ENCODE data around the gene TUBA1C. TPM values are rescaled to one million over a fixed set of nuclear protein-coding genes. Genes with fewer than 3 reads are reported as not detected.

The TUBA1C gene
- total and polyA plus RNA-seq, 2 donors (not counting 1 experiment from before 2014, with no cell fraction given): 164 to 1,111 TPM

DNA sequence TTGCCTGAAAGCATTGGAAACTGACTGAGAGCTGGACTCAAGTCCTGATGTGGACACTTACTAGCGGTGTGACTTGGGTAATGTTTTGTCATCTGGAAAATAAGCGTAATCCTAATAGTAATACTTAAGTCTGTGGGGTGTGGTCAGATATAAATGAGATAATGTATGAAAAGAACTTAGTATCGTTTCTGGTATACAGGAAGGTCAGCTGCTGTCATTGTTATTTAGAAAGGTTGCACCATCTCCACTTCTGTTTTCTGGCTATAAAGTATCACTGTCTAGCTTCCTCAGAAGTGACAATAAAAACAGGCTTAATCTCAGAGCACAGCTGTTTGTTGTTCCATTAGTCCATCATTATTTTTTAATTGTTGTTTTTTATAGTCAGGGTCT lies 34.1 kb upstream of the TUBA1C start:
- DNase-seq (ENCODE audit: low read depth in 2 of 2): no peak
- no peaks in the 10 kb centered on the region for H3K9me3 ChIP-seq (ENCODE audit: control insufficient read depth, insufficient read depth, low read depth, low read length)
- H3K9ac ChIP-seq (ENCODE audit: insufficient read depth, low read length): no peak overlapping the region
- H3K27me3 ChIP-seq (ENCODE audit: control insufficient read depth, insufficient read depth, low read length): no peaks in the 10 kb centered on the region
- no peaks in the 10 kb centered on the region for H4K20me1 ChIP-seq (ENCODE audit: control insufficient read depth, extremely low read depth, insufficient read depth, low read length)
- H3K4me3 ChIP-seq (replicated peaks in 1 of 4; ENCODE audit: control extremely low read depth in 1 of 4, insufficient read depth in 1 of 4, low read depth in 3 of 4, low read length in 4 of 4): no peak overlapping the region
- no peak overlapping the region for H3K27ac ChIP-seq (ENCODE audit: insufficient read depth, low read length)
- H3K4me2 ChIP-seq (ENCODE audit: extremely low read depth, insufficient read depth, low read length): no peak overlapping the region
- H3K4me1 ChIP-seq (ENCODE audit: control insufficient read depth, extremely low read depth, insufficient read depth, low read length): peaks cover 16% of the 10 kb centered on the region
- H3K79me2 ChIP-seq (ENCODE audit: control insufficient read depth, insufficient read depth, low read length): no peaks in the 10 kb centered on the region
- TF ChIP-seq, protein P1, sequence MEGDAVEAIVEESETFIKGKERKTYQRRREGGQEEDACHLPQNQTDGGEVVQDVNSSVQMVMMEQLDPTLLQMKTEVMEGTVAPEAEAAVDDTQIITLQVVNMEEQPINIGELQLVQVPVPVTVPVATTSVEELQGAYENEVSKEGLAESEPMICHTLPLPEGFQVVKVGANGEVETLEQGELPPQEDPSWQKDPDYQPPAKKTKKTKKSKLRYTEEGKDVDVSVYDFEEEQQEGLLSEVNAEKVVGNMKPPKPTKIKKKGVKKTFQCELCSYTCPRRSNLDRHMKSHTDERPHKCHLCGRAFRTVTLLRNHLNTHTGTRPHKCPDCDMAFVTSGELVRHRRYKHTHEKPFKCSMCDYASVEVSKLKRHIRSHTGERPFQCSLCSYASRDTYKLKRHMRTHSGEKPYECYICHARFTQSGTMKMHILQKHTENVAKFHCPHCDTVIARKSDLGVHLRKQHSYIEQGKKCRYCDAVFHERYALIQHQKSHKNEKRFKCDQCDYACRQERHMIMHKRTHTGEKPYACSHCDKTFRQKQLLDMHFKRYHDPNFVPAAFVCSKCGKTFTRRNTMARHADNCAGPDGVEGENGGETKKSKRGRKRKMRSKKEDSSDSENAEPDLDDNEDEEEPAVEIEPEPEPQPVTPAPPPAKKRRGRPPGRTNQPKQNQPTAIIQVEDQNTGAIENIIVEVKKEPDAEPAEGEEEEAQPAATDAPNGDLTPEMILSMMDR (conservative IDR thresholded peaks at IDR 0.05 in 1 of 2, IDR thresholded peaks at IDR 0.05 in 1 of 2; ENCODE audit: low read depth in 1 of 2, low read length in 2 of 2): no peak
- TF ChIP-seq EZH2 (IDR thresholded peaks at IDR 0.05; ENCODE audit: low read length, missing control alignments): no peak
- no peaks in the 10 kb centered on the region for H3K36me3 ChIP-seq (ENCODE audit: control insufficient read depth, insufficient read depth, low read length)
- H2AFZ ChIP-seq (ENCODE audit: low read length): no peak overlapping the region

DNA sequence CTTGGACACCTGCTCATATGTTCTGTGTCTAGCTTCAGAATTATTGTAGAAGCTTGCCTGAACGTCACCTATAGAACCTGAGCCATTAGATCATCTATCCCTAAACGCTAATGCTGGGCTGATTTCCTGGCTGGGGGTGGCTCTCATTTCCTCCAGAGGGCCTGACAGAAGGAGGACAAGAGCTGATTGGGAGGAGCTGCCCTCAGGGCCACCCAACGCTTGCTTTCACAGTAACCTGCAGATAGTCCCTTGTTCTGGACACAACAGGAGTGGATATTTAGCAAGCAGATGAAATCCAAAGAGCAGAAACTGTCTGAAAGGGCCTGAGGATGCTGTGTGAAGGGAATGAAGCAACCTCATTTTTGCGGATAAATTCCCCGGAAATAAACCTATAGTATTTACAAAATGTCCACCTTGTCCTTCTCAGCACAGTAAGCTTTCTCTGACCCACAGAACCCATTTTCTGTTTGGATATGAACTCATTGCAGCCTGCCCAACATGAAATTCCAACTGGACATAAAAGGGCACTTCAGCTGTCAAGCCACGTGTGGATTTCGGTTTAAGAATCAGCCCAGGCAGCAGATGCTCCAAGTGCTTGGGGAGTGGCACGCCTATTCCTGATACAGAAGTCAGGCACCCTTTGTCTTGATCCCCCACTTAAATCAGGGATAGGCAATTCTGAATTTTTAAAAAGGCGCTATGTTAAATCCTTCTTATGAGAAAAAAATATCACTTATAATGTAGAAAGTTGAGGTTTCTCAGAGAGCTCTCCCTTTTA lies 32.8 kb upstream of the TUBA1C start:
- Histone ChIP-seq H3K9ac (ENCODE audit: insufficient read depth, low read length) (no peak overlapping the region), H2AFZ (ENCODE audit: low read length) (peak overlapping the region; percentile 37), H3K4me1 (ENCODE audit: control insufficient read depth, extremely low read depth, insufficient read depth, low read length) (peaks cover 15% of the 10 kb centered on the region), H3K79me2 (ENCODE audit: control insufficient read depth, insufficient read depth, low read length) (no peaks in the 10 kb centered on the region), H3K36me3 (ENCODE audit: control insufficient read depth, insufficient read depth, low read length) (no peaks in the 10 kb centered on the region), H3K4me2 (ENCODE audit: extremely low read depth, insufficient read depth, low read length) (peak overlapping the region; percentile 91), H3K4me3 (replicated peaks in 1 of 4; ENCODE audit: control extremely low read depth in 1 of 4, insufficient read depth in 1 of 4, low read depth in 3 of 4, low read length in 4 of 4) (peak overlapping the region in 1 of 4 experiments; percentile 44), H3K27me3 (ENCODE audit: control insufficient read depth, insufficient read depth, low read length) (no peaks in the 10 kb centered on the region), H3K9me3 (ENCODE audit: control insufficient read depth, insufficient read depth, low read depth, low read length) (no peaks in the 10 kb centered on the region), H3K27ac (ENCODE audit: insufficient read depth, low read length) (peak overlapping the region; percentile 84), H4K20me1 (ENCODE audit: control insufficient read depth, extremely low read depth, insufficient read depth, low read length) (no peaks in the 10 kb centered on the region)
- no peak for TF ChIP-seq EZH2 (IDR thresholded peaks at IDR 0.05; ENCODE audit: low read length, missing control alignments)
- TF ChIP-seq, protein P1 (conservative IDR thresholded peaks at IDR 0.05 in 1 of 2, IDR thresholded peaks at IDR 0.05 in 1 of 2; ENCODE audit: low read depth in 1 of 2, low read length in 2 of 2): no peak
- peak in 1 of 2 donors; percentile 58 for DNase-seq (ENCODE audit: low read depth in 2 of 2)

DNA sequence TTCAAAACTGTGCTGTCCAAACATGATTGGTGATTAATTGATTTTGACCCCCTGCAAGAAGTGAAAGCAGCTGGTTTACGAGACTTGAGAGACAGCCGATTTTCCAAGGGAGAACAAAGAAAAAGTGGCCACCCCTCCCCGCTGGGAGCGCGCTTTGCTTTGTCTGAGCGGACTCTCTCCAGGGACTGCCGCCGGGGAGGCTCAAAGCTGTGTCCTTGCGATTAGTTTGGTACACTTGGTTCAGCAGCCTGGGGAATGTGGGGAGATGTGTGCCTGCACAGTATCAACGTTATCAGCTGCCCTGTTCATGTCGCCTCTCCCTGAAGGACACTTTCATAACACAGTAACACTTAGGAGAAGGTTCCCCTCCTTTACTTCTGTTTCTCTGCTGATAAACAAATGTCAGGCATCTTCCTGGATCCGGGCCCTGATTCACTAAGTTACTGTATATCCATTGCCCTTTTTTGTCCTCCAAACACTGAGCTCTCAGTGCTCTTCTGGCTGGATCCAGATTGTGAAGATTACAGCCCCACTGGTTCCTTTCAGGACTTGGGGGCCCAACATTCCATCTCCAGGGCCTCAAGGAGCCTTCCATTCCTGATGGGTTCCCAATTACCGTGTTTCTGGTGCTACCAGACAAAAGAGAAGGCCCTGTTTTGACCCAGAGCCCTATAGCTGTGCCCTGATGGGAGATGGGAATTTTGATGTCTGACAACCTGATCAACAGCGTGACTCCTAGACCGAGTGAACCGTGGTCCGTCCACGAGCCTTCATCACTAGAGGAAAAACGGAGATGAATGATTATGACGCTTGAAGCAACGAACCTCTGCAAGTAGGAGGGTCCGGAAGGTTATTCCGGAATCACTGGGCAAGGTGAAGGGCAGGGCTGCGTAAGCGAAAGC lies 31.7 kb upstream of the TUBA1C start:
- H3K4me3 ChIP-seq (replicated peaks in 1 of 4; ENCODE audit: control extremely low read depth in 1 of 4, insufficient read depth in 1 of 4, low read depth in 3 of 4, low read length in 4 of 4): peak overlapping the region; percentile 15 to 44 (median 28)
- peak overlapping the region; percentile 32 for H3K9ac ChIP-seq (ENCODE audit: insufficient read depth, low read length)
- peak overlapping the region; percentile 91 for H3K4me2 ChIP-seq (ENCODE audit: extremely low read depth, insufficient read depth, low read length)
- H4K20me1 ChIP-seq (ENCODE audit: control insufficient read depth, extremely low read depth, insufficient read depth, low read length): no peaks in the 10 kb centered on the region
- H3K4me1 ChIP-seq (ENCODE audit: control insufficient read depth, extremely low read depth, insufficient read depth, low read length): peaks cover 15% of the 10 kb centered on the region
- H3K27ac ChIP-seq (ENCODE audit: insufficient read depth, low read length): peak overlapping the region; percentile 84
- H2AFZ ChIP-seq (ENCODE audit: low read length): peak overlapping the region; percentile 96
- H3K36me3 ChIP-seq (ENCODE audit: control insufficient read depth, insufficient read depth, low read length): no peaks in the 10 kb centered on the region
- H3K27me3 ChIP-seq (ENCODE audit: control insufficient read depth, insufficient read depth, low read length): no peaks in the 10 kb centered on the region
- TF ChIP-seq, protein P1 (conservative IDR thresholded peaks at IDR 0.05 in 1 of 2, IDR thresholded peaks at IDR 0.05 in 1 of 2; ENCODE audit: low read depth in 1 of 2, low read length in 2 of 2): peak in 1 of 2 donors; percentile 35
- TF ChIP-seq EZH2 (IDR thresholded peaks at IDR 0.05; ENCODE audit: low read length, missing control alignments): no peak
- DNase-seq (ENCODE audit: low read depth in 2 of 2): peak; percentile 52 to 73
- no peaks in the 10 kb centered on the region for H3K9me3 ChIP-seq (ENCODE audit: control insufficient read depth, insufficient read depth, low read depth, low read length)
- no peaks in the 10 kb centered on the region for H3K79me2 ChIP-seq (ENCODE audit: control insufficient read depth, insufficient read depth, low read length)

Data from fibroblast of lung (primary cell).